Colonic mucosa (tissue), 4 donors: ENCODE measurements around the gene GPR55. TPM values are rescaled to one million over a fixed set of nuclear protein-coding genes. Genes with fewer than 3 reads are reported as not detected.

ENCODE experiments used
- DNase-seq: peaks from one replicate; pipeline ENCODE4 v3.0.0-alpha.2; 2020
- H3K27ac ChIP-seq: fragments of 200-600 bp; one replicate; pipeline ENCODE4 v1.8.0; 2021
- H3K27me3 ChIP-seq: fragments of 200-600 bp; one replicate; pipeline ENCODE4 v1.8.0; 2021
- H3K36me3 ChIP-seq: fragments of 200-600 bp; one replicate; pipeline ENCODE4 v1.8.0; 2021
- H3K4me1 ChIP-seq: fragments of 200-600 bp; one replicate; pipeline ENCODE4 v1.8.0; 2021; ENCODE audit warnings: mild to moderate bottlenecking
- H3K4me3 ChIP-seq: fragments of 200-600 bp; one replicate; pipeline ENCODE4 v1.8.0; 2021
- H3K9ac ChIP-seq, 2 donors: one replicate each; pipeline ENCODE4 v1.7.0; 2013; ENCODE audit warnings: control low read depth in 2 of 2, low read depth in 2 of 2, low read length in 2 of 2
- H3K9me3 ChIP-seq: fragments of 200-600 bp; one replicate; pipeline ENCODE4 v1.8.0; 2021
- CTCF ChIP-seq: fragments of 200-600 bp; IDR thresholded peaks from one replicate; pipeline ENCODE4 v1.8.0; 2022; ENCODE audit warnings: antibody characterized with exemption, mild to moderate bottlenecking
- intact Hi-C: fragments of 100-400 bp; cut with DNase I; formaldehyde crosslinking; loops from one replicate; pipeline ENCODE4 v1.14.1; 2022
- total RNA-seq, 2 donors: library from RNA; stranded (reverse); fragmentation: NEBNext Ultra II Directional in 1 of 2; extraction: Animal tissue kit (Norgen Biotek cat#: 25700) in 1 of 2; gene quantifications; one replicate each; pipeline ENCODE4 v1.2.1, GENCODE V29; 2021
- donor health status: healthy.
- donor health status: DM: no; HTN: no; CAD: no.
- donor health status: DM: no; HTN: no; CAD: no.

The GPR55 gene
- total RNA-seq, 2 donors from 2014 or later, result 0.35 to 1.0 TPM

DNA sequence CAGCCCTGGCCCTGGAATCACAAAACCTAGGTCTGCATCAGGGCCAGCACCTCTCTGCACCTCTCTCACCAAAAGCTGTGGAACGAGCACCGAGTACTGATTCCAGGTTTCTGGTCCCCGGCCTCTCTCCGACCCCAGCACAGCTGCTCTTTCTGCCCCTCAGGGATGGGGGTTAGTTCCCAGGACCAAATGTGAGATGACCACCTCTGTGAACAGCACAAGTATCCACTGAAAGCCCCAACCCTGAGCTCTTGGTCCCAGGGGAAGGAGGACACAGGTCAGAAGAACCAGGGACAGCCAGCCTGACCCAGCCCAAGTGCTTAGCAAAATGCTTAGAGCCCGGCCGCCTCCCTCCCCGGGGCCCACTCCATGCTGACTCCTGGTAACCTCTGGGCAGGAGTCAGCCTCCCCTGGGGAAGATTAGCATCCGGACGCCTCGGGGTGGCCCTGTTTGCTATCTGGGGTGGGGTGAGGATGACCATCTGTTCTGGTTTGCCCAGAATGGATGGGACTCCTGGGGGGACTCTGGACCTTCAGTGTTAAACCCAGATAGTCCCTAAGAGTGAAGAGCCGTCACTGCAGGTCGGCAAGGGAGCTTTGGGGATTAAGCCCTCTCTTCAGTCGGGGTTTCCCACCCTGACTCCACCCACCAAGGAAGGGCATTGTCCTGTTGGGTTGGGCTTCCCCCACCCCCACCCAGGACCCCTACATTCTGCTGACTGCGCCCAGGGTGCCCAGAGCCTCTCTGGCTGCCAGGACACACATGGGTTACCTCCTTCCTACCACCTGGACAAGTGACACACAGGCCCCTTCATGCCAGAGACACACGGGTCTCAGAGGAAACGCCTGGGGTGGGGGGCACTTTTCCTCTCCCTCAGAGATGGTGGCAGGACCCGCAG lies 9.4 kb upstream of the GPR55 start:
- no peaks in the 10 kb centered on the region for H3K9me3 ChIP-seq
- no peak overlapping the region for H3K27ac ChIP-seq
- H3K4me1 ChIP-seq, result no peaks in the 10 kb centered on the region
- intact Hi-C loops, result no loop called here
- no peak for DNase-seq
- H3K4me3 ChIP-seq, result no peak overlapping the region
- H3K36me3 ChIP-seq, result no peaks in the 10 kb centered on the region
- H3K27me3 ChIP-seq, result no peaks in the 10 kb centered on the region
- no peak for TF ChIP-seq CTCF
- no peak overlapping the region for H3K9ac ChIP-seq

DNA sequence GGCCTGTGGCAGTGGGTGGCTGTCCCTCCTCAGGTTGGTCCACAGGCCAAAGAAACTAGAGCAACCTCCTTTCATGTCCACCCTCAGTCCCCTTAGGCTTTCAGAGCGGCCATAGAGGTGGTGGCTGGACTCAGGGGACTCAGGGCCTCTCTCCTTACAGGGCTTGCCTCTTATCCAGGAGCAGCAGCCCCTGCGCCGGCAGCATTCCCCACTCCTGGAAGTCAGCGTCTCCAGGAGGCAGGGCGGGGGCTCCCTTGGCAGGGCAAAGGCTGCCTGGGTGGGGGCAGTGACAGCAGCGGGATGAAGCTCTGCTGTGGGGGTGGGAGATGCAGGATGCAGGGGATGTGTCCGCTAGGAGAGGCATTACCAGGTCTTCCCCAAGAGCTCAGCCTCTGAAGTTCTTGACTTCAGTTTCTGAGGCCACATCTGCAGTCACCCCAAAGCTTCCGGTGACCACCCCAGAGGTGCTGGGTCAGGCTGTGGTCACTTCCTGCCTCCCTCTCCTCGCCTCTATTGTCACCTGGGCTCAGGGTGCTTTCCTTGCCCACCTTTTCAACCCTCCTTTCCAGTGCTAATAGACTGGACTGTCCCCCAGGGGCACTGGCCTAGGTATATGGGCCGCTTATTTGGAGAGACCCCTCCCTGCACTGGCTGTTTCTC lies 8.6 kb upstream of the GPR55 start:
- H3K9ac ChIP-seq, result no peak overlapping the region
- no peak for DNase-seq
- H3K36me3 ChIP-seq, result no peaks in the 10 kb centered on the region
- H3K4me1 ChIP-seq, result no peaks in the 10 kb centered on the region
- H3K27me3 ChIP-seq, result no peaks in the 10 kb centered on the region
- TF ChIP-seq CTCF, result no peak
- no peak overlapping the region for H3K4me3 ChIP-seq
- intact Hi-C loops, result no loop called here
- H3K9me3 ChIP-seq, result no peaks in the 10 kb centered on the region
- no peak overlapping the region for H3K27ac ChIP-seq

DNA sequence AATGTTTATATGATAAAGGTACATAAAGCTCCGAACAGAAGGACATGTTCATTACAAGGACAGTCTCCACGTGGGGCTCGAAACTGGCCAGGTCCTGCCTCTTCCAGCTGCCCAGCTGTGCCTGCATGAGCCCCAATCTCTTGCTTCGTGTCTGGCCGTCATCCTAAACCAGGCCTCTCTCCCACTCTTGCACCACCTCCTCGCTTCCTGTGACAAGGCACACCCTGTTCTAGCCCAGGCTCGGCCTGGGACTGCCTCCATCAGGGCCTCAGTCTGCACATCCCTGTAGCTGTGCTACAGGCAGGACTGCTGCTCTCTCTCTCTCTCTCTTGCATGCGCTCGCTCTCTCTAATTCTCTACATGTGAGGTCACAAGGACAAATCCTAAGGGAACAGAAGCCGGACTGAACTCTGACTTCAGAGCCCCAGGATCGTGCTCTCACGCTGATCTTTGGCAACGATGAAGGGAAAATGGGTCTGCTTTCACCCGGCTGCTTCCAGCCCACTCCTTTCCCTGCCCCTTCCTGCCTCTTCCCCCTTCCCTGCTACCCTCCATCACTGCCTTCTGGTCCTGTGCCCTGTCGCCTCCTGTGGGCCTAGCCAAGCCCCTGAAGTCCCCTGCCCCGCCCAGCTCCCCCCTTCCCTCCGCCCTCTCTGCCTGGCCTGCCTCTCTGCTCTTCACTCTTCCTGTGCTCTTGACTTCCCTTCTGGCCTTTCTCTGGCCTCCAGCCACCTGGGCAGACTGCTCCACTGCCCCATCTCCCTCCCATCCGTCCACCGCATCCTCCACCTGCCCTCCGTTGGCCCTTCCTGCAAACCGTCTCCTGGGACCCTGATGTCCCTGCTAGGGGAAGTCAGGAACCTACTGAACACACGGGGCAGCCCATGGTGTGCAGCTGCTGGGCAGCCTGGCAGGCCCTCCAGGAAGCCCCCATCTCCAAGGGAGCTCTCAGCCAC lies 7.8 kb upstream of the GPR55 start:
- TF ChIP-seq CTCF, result no peak
- no peak for DNase-seq
- H3K9me3 ChIP-seq, result no peaks in the 10 kb centered on the region
- no peaks in the 10 kb centered on the region for H3K4me1 ChIP-seq
- no peaks in the 10 kb centered on the region for H3K36me3 ChIP-seq
- H3K4me3 ChIP-seq, result no peak overlapping the region
- intact Hi-C loops, result no loop called here
- no peaks in the 10 kb centered on the region for H3K27me3 ChIP-seq
- H3K9ac ChIP-seq, result no peak overlapping the region
- H3K27ac ChIP-seq, result no peak overlapping the region

DNA sequence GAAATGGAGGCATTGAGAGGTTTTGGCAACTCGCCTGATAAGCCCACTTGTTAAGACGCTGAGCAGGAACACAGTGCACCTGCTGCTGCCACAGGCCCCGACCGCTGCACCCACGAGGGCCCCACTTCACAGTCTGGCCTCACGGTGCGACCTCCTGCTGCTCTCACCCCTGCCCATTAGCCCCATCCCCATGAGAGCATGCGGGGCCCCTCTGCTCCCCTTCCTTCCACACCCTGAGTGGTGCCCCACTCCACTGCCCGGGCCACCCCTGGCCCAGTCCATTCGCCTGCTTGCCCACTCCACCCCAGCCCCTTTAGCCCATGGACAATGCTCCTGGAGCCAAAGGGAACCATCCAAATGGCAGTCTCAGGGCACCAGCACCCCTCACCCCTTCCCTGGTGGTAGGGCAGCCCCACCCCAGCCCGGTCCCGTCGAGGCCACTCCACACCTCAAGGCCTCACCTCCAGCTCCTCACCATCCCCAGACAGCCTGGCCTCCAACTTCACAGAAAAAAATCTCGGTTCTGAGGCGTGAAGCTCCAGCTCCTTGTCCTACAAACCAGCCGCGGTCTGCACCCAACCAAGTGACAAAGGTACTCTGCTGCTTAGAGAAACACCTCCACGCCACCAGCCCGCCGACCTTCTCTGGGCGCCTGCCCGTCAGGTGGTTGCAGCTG lies 6.7 kb upstream of the GPR55 start:
- H3K36me3 ChIP-seq, result no peaks in the 10 kb centered on the region
- intact Hi-C loops, result no loop called here
- no peak overlapping the region for H3K4me3 ChIP-seq
- H3K27ac ChIP-seq, result no peak overlapping the region
- H3K27me3 ChIP-seq, result no peaks in the 10 kb centered on the region
- no peak overlapping the region for H3K9ac ChIP-seq
- no peaks in the 10 kb centered on the region for H3K9me3 ChIP-seq
- no peak for DNase-seq
- H3K4me1 ChIP-seq, result no peaks in the 10 kb centered on the region
- TF ChIP-seq CTCF, result no peak
